Anterior cingulate cortex (tissue), 58 donors: ENCODE results near the gene PRKCZ.
"Not testable (repeated sequence)": the region's sequence is repeated elsewhere in the genome, so short reads cannot be mapped to it uniquely, and the experiment has no call there.

Experiments
- DNase-seq, 58 donors: peaks; one replicate each; lab custom pipeline; 2025; lab: John Stamatoyannopoulos, UW

The PRKCZ gene

GRCh38 chr1:2110738-2111673, 60.8 kb downstream of the PRKCZ start:
- DNase-seq = no peak

- DNase-seq = no peak
These were observed 61.4 kb downstream of the PRKCZ start for GRCh38 chr1:2111674-2112035.

- no peak for DNase-seq
These were observed 62.1 kb downstream of the PRKCZ start for GRCh38 chr1:2112280-2112701.

GRCh38 chr1:2113620-2114135, 63.5 kb downstream of the PRKCZ start:
- no peak for DNase-seq

- DNase-seq = not testable (repeated sequence)
These were observed 64.4 kb downstream of the PRKCZ start for GRCh38 chr1:2114635-2115007.

- DNase-seq = no peak
These were observed 64.9 kb downstream of the PRKCZ start for GRCh38 chr1:2115008-2115641.

- DNase-seq = no peak
These were observed 65.6 kb downstream of the PRKCZ start for GRCh38 chr1:2115702-2116341.

GRCh38 chr1:2119886-2120285, 69.7 kb downstream of the PRKCZ start:
- no peak for DNase-seq

GRCh38 chr1:2121101-2121691, 71.0 kb downstream of the PRKCZ start:
- DNase-seq = no peak

- DNase-seq = not testable (repeated sequence)
These were observed 71.6 kb downstream of the PRKCZ start for GRCh38 chr1:2121794-2122193.

GRCh38 chr1:2124446-2125198, 74.4 kb downstream of the PRKCZ start:
- DNase-seq = peak in 21 of 58 donors; percentile 16 to 68 (median 40)

- DNase-seq = peak in 5 of 58 donors; percentile 8 to 46 (median 21)
These were observed 75.4 kb downstream of the PRKCZ start for GRCh38 chr1:2125350-2126211.

GRCh38 chr1:2126331-2127186, 76.3 kb downstream of the PRKCZ start:
- peak in 4 of 58 donors; percentile 22 to 41 (median 30) for DNase-seq

GRCh38 chr1:2127187-2128145, 77.3 kb downstream of the PRKCZ start:
- DNase-seq = peak in 31 of 58 donors; percentile 22 to 73 (median 47)

GRCh38 chr1:2128189-2128901, 78.1 kb downstream of the PRKCZ start:
- DNase-seq = peak in 22 of 58 donors; percentile 25 to 77 (median 44)
